RWPE2 (cell line): Measurements from ENCODE around the gene SPPL2B.

Experiments
- ATAC-seq: fragments of 200-7000 bp; cut with Tn5 transposase; 3 replicates; pipeline ENCODE4 v1.9.1; 2021; ENCODE audit warnings: low read depth
- DNase-seq: peaks from one replicate; pipeline ENCODE4 v3.0.0-alpha.2; 2020; ENCODE audit warnings: low spot score
- H3K27ac ChIP-seq: fragments of 450-650 bp; 2 replicates; pipeline ENCODE4 v1.5.1; 2017; ENCODE audit warnings: mild to moderate bottlenecking; ENCODE audit not compliant: poor library complexity, severe bottlenecking
- H3K27me3 ChIP-seq: fragments of 250-450 bp; sonication (Bioruptor Pico); 2 replicates; pipeline ENCODE4 v1.5.1; 2021; ENCODE audit warnings: mild to moderate bottlenecking, moderate library complexity; ENCODE audit not compliant: insufficient read depth, poor library complexity, severe bottlenecking
- H3K36me3 ChIP-seq: fragments of 250-450 bp; sonication (Bioruptor Pico); 2 replicates; pipeline ENCODE4 v1.5.1; 2020; ENCODE audit warnings: low read depth, mild to moderate bottlenecking, moderate library complexity
- H3K4me1 ChIP-seq: fragments of 250-450 bp; sonication (Bioruptor Pico); 2 replicates; pipeline ENCODE4 v1.5.1; 2021; ENCODE audit warnings: mild to moderate bottlenecking, moderate library complexity; ENCODE audit not compliant: insufficient read depth, poor library complexity, severe bottlenecking
- H3K4me3 ChIP-seq: fragments of 250-450 bp; sonication (Bioruptor Pico); 2 replicates; pipeline ENCODE4 v1.5.1; 2021; ENCODE audit warnings: mild to moderate bottlenecking, moderate library complexity; ENCODE audit not compliant: severe bottlenecking
- H3K9me3 ChIP-seq: fragments of 250-450 bp; sonication (Bioruptor Pico); 2 replicates; pipeline ENCODE4 v1.5.1; 2021; ENCODE audit warnings: mild to moderate bottlenecking, moderate library complexity; ENCODE audit not compliant: severe bottlenecking
- TF ChIP-seq, protein P1 (sequence below): fragments of 450-650 bp; IDR thresholded peaks from one replicate; pipeline ENCODE4 v1.5.1; 2017; ENCODE audit warnings: mild to moderate bottlenecking, moderate library complexity; ENCODE audit not compliant: poor library complexity, severe bottlenecking

SPPL2B gene

GRCh38 chr19:2362046-2362969 lies 33.8 kb downstream of the SPPL2B start:
- Histone ChIP-seq H3K27ac (no peak overlapping the region), H3K4me1 (no peaks in the 10 kb centered on the region), H3K9me3 (no peaks in the 10 kb centered on the region), H3K27me3 (peaks cover 35% of the 10 kb centered on the region), H3K4me3 (no peak overlapping the region), H3K36me3 (no peaks in the 10 kb centered on the region)
- ATAC-seq = no peak
- no peak for DNase-seq
- TF ChIP-seq, protein P1, sequence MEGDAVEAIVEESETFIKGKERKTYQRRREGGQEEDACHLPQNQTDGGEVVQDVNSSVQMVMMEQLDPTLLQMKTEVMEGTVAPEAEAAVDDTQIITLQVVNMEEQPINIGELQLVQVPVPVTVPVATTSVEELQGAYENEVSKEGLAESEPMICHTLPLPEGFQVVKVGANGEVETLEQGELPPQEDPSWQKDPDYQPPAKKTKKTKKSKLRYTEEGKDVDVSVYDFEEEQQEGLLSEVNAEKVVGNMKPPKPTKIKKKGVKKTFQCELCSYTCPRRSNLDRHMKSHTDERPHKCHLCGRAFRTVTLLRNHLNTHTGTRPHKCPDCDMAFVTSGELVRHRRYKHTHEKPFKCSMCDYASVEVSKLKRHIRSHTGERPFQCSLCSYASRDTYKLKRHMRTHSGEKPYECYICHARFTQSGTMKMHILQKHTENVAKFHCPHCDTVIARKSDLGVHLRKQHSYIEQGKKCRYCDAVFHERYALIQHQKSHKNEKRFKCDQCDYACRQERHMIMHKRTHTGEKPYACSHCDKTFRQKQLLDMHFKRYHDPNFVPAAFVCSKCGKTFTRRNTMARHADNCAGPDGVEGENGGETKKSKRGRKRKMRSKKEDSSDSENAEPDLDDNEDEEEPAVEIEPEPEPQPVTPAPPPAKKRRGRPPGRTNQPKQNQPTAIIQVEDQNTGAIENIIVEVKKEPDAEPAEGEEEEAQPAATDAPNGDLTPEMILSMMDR = no peak

DNA sequence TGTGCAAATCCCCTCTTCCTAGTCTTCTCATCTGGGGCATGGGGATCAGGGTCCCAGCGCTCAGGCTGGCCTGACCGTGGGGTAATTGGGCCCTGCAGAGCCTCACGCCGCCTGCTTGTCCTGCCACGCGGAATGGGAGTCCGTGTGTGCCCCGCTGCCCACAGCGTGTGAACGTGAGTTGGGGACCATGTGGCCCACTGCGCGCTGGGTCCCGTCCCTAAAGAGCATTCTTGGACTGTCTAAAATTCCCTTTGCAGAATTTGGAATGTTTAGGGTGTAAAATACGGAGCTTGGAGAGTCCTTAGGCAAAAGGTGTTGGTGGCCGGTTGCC lies 34.5 kb downstream of the SPPL2B start:
- Histone ChIP-seq H3K36me3 (no peaks in the 10 kb centered on the region), H3K27me3 (peaks cover 35% of the 10 kb centered on the region), H3K4me1 (no peaks in the 10 kb centered on the region), H3K4me3 (no peak overlapping the region), H3K9me3 (no peaks in the 10 kb centered on the region), H3K27ac (no peak overlapping the region)
- DNase-seq (no peak), ATAC-seq (no peak)
- TF ChIP-seq, protein P1 = no peak

DNA sequence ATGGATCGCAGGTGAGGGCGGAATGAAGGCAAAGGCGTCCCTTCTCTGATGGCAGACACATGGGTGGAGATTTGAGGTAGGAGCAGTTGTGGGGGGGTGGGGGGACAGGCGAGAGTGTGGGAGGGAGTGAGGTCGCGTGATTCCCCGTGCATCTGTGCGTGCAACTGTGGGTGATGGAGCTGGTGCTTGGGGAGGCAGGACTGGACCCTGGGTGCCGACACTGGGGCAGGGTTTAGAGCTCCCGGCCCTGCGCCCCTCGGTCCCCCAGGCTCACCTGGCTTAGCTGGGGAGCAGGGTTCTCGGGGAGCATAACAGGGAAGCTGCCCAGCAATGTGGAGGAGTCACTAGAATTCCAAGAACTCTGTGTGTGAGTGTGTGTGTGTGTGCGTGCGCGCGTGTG lies 34.9 kb downstream of the SPPL2B start:
- no peaks in the 10 kb centered on the region for H3K9me3 ChIP-seq
- ATAC-seq (no peak), DNase-seq (no peak)
- H3K27me3 ChIP-seq = peaks cover 32% of the 10 kb centered on the region
- no peak overlapping the region for H3K4me3 ChIP-seq
- H3K27ac ChIP-seq = no peak overlapping the region
- H3K4me1 ChIP-seq = no peaks in the 10 kb centered on the region
- H3K36me3 ChIP-seq = no peaks in the 10 kb centered on the region
- TF ChIP-seq, protein P1 = no peak

DNA sequence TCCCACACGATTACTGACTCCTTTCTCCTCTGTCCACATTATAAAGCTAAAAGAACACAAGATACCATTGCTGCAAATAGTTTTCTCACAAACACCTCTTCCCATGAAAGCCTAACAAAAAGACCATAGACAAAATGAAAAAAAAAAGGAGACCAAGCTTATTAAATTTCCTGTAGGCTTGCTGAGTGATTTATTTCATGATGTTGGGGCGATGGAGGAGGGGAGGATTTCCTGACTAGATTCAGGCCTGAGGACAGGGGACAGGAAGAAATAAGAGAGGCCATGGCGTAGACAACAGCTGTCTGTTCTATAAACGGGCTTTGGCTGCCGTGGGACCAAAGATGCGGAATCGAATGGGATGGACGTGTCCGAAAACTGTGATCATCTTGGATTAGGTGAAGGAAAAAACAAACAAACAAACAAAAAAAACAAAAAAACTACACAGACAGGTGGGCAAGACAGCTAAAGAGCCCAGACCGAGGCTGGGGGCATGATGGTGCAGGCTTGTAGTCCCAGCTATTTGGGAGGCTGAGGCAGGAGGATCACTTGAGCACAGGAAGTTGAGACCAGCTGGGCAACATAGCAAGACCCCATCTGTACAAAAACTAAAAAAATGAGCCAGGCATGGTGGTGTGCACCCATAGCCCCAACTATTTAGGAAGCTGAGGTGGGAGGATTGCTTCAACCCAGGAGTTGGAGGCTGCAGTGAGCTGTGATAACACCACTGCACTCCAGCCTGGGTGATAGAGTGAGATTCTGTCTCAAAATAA lies 36.9 kb downstream of the SPPL2B start:
- Histone ChIP-seq H3K27me3 (peaks cover 14% of the 10 kb centered on the region), H3K27ac (no peak overlapping the region), H3K9me3 (no peaks in the 10 kb centered on the region), H3K36me3 (no peaks in the 10 kb centered on the region), H3K4me1 (no peaks in the 10 kb centered on the region), H3K4me3 (no peak overlapping the region)
- DNase-seq (no peak), ATAC-seq (no peak)
- TF ChIP-seq, protein P1 = no peak
